Lower lobe of right lung (tissue), 2 donors: ENCODE results near the gene GATAD2B. TPM values are rescaled to one million over a fixed set of nuclear protein-coding genes. Genes with fewer than 3 reads are reported as not detected.

Source experiments
- ATAC-seq, 2 donors: fragments of 200-7000 bp; cut with Tn5 transposase; one replicate each; pipeline ENCODE4 v1.9.1; 2020 to 2022; ENCODE audit warnings: mild to moderate bottlenecking in 2 of 2, moderate library complexity in 2 of 2
- DNase-seq: peaks from one replicate; pipeline ENCODE4 v3.0.0-alpha.2; 2020
- H3K27ac ChIP-seq: fragments of 200-600 bp; one replicate; pipeline ENCODE4 v1.8.0; 2022
- H3K27me3 ChIP-seq: fragments of 200-600 bp; one replicate; pipeline ENCODE4 v1.8.0; 2022; ENCODE audit warnings: low read depth
- H3K36me3 ChIP-seq: fragments of 200-600 bp; one replicate; pipeline ENCODE4 v1.8.0; 2022; ENCODE audit warnings: mild to moderate bottlenecking
- H3K4me1 ChIP-seq: fragments of 200-600 bp; one replicate; pipeline ENCODE4 v1.8.0; 2022
- H3K4me3 ChIP-seq: fragments of 200-600 bp; one replicate; pipeline ENCODE4 v1.8.0; 2022; ENCODE audit warnings: mild to moderate bottlenecking
- H3K9me3 ChIP-seq: fragments of 200-600 bp; one replicate; pipeline ENCODE4 v1.8.0; 2022
- intact Hi-C: fragments of 100-400 bp; cut with DNase I; formaldehyde crosslinking; loops from one replicate; pipeline ENCODE4 v1.11.0; 2022
- total RNA-seq: library from RNA; stranded (reverse); fragmentation: NEBNext Ultra II Directional; extraction: Animal tissue kit (Norgen Biotek cat#: 25700); gene quantifications from one replicate; pipeline ENCODE4 v1.2.1, GENCODE V29; 2021
- TF ChIP-seq, protein P1 (sequence below): fragments of 200-600 bp; IDR thresholded peaks from one replicate; pipeline ENCODE4 v1.8.0; 2022; ENCODE audit warnings: antibody characterized with exemption, mild to moderate bottlenecking
- donor health status: DM: no; HTN: yes; CAD: no; lungs with severe emphysema.

Gene GATAD2B
- total RNA-seq, 1 donor from 2014 or later: 50.2 TPM

- no peak for ATAC-seq
- no peak for DNase-seq
- Histone ChIP-seq H3K4me3 (no peak overlapping the region), H3K27me3 (no peaks in the 10 kb centered on the region), H3K27ac (no peak overlapping the region), H3K36me3 (peaks cover 6% of the 10 kb centered on the region), H3K9me3 (no peaks in the 10 kb centered on the region), H3K4me1 (peaks cover 54% of the 10 kb centered on the region)
- intact Hi-C loops: no loop called here
- TF ChIP-seq, protein P1, sequence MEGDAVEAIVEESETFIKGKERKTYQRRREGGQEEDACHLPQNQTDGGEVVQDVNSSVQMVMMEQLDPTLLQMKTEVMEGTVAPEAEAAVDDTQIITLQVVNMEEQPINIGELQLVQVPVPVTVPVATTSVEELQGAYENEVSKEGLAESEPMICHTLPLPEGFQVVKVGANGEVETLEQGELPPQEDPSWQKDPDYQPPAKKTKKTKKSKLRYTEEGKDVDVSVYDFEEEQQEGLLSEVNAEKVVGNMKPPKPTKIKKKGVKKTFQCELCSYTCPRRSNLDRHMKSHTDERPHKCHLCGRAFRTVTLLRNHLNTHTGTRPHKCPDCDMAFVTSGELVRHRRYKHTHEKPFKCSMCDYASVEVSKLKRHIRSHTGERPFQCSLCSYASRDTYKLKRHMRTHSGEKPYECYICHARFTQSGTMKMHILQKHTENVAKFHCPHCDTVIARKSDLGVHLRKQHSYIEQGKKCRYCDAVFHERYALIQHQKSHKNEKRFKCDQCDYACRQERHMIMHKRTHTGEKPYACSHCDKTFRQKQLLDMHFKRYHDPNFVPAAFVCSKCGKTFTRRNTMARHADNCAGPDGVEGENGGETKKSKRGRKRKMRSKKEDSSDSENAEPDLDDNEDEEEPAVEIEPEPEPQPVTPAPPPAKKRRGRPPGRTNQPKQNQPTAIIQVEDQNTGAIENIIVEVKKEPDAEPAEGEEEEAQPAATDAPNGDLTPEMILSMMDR: no peak
Observed at GRCh38 chr1:153780551-153780950, 142.2 kb downstream of the GATAD2B start.

- intact Hi-C loops: no loop called here
- DNase-seq: peak; percentile 32
- Histone ChIP-seq H3K4me3 (no peak overlapping the region), H3K27ac (peak overlapping the region; percentile 24), H3K4me1 (peaks cover 58% of the 10 kb centered on the region), H3K27me3 (no peaks in the 10 kb centered on the region), H3K36me3 (peaks cover 6% of the 10 kb centered on the region), H3K9me3 (no peaks in the 10 kb centered on the region)
- TF ChIP-seq, protein P1: no peak
- no peak for ATAC-seq
Observed at GRCh38 chr1:153779781-153780541, 142.8 kb downstream of the GATAD2B start.

GRCh38 chr1:153778824-153779519, 143.8 kb downstream of the GATAD2B start:
- DNase-seq (no peak), ATAC-seq (no peak)
- Histone ChIP-seq H3K27me3 (no peaks in the 10 kb centered on the region), H3K36me3 (peaks cover 6% of the 10 kb centered on the region), H3K9me3 (no peaks in the 10 kb centered on the region), H3K27ac (no peak overlapping the region), H3K4me1 (peaks cover 66% of the 10 kb centered on the region), H3K4me3 (no peak overlapping the region)
- intact Hi-C loops: no loop called here
- TF ChIP-seq, protein P1: no peak

DNA sequence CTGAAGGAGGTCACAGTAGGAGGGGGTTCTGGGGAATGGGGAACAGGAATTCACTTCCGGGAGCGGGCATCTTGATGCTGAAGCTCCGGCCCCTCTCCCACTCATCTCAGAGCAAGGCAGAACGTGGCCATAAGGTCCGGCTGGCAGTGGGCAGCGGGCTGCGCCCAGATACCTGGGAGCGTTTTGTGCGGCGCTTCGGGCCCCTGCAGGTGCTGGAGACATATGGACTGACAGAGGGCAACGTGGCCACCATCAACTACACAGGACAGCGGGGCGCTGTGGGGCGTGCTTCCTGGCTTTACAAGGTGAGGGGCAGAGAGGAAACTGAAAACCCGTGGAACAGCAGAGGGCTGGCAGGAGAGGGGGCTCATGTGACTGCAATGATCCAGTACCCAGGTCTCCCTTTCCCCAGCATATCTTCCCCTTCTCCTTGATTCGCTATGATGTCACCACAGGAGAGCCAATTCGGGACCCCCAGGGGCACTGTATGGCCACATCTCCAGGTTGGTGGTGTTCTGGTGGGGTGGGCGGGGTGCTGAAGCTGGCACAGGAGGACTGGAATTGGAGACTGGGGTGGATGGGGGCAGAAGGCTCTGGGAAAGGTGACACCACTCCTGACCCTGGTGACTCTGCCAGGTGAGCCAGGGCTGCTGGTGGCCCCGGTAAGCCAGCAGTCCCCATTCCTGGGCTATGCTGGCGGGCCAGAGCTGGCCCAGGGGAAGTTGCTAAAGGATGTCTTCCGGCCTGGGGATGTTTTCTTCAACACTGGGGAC, 144.5 kb downstream of the GATAD2B start:
- Histone ChIP-seq H3K27me3 (no peaks in the 10 kb centered on the region), H3K4me3 (peak overlapping the region; percentile 88), H3K9me3 (no peaks in the 10 kb centered on the region), H3K27ac (peak overlapping the region; percentile 24), H3K36me3 (peaks cover 10% of the 10 kb centered on the region), H3K4me1 (peaks cover 70% of the 10 kb centered on the region)
- intact Hi-C loops: no loop called here
- no peak for DNase-seq
- ATAC-seq: no peak
- TF ChIP-seq, protein P1: no peak

GRCh38 chr1:153777648-153778047, 145.1 kb downstream of the GATAD2B start:
- H3K4me1 ChIP-seq: peaks cover 72% of the 10 kb centered on the region
- H3K27me3 ChIP-seq: no peaks in the 10 kb centered on the region
- ATAC-seq (peak in 1 of 2 donors; percentile 18), DNase-seq (peak; percentile 65)
- peak overlapping the region; percentile 24 for H3K27ac ChIP-seq
- intact Hi-C loops: no loop called here
- H3K9me3 ChIP-seq: no peaks in the 10 kb centered on the region
- peaks cover 16% of the 10 kb centered on the region for H3K36me3 ChIP-seq
- TF ChIP-seq, protein P1: no peak
- H3K4me3 ChIP-seq: peak overlapping the region; percentile 88
